Measurements from ENCODE around the gene SPAG16. TPM values are rescaled to one million over a fixed set of nuclear protein-coding genes. Genes with fewer than 3 reads are reported as not detected.

Gene SPAG16
- total RNA-seq, 1 experiment from 2014 or later = 16.0 TPM

- TF ChIP-seq SP1 (CRISPR knock-in tag; conservative IDR thresholded peaks at IDR 0.05) (no peak), NR3C1 (CRISPR knock-in tag; conservative IDR thresholded peaks at IDR 0.05; ENCODE audit: low read depth) (no peak), MLX (CRISPR knock-in tag; IDR thresholded peaks at IDR 0.05) (no peak), ZNF317 (CRISPR knock-in tag; IDR thresholded peaks at IDR 0.05; ENCODE audit: borderline replicate concordance, low read depth) (no peak), USF2 (CRISPR knock-in tag; IDR thresholded peaks at IDR 0.05) (no peak), GABPB1 (CRISPR knock-in tag; IDR thresholded peaks at IDR 0.05) (no peak), ESRRA (CRISPR knock-in tag; IDR thresholded peaks at IDR 0.05; ENCODE audit: borderline replicate concordance) (no peak)
Observed at GRCh38 chr2:213419980-213420379, 135.7 kb downstream of the SPAG16 start (continued).

- ChIA-PET CTCF (no interaction called here), POLR2A (no interaction called here)
- Mint-ChIP-seq H3K4me1 (0 out of 2 replicates have a peak, but pooled peaks cover 3% of the 10 kb centered on the region), H3K9me3 (no peaks in the 10 kb centered on the region; the same call in 1 of the 2 replicates), H3K27ac (no peak overlapping the region), H3K27me3 (ENCODE audit: low read depth) (no peaks in the 10 kb centered on the region), H3K4me3 (no peak overlapping the region), H3K36me3 (peaks cover 5% of the 10 kb centered on the region; the same call in 1 of the 2 replicates)
- DNase-seq (ENCODE audit: low spot score) = no peak
- peak; percentile 70 for ATAC-seq
- TF ChIP-seq PRDM15 (CRISPR knock-in tag; IDR thresholded peaks at IDR 0.05) (no peak), NR2C2 (CRISPR knock-in tag; IDR thresholded peaks at IDR 0.05) (no peak), ATF6 (CRISPR knock-in tag; IDR thresholded peaks at IDR 0.05) (no peak), FOXP4 (CRISPR knock-in tag; IDR thresholded peaks at IDR 0.05) (no peak), ZMAT4 (CRISPR knock-in tag; IDR thresholded peaks at IDR 0.05) (no peak), NFYB (CRISPR knock-in tag; conservative IDR thresholded peaks at IDR 0.05; ENCODE audit: low read depth) (no peak), CBFB (CRISPR knock-in tag; IDR thresholded peaks at IDR 0.05; ENCODE audit: low read depth) (no peak), ZNF671 (CRISPR knock-in tag; IDR thresholded peaks at IDR 0.05) (no peak)
Observed at GRCh38 chr2:213420828-213421385, 136.6 kb downstream of the SPAG16 start.
